HEK293 (cell line): ENCODE results near the gene RIT1.

Source experiments
- CTCF ChIA-PET: fragments of 350-600 bp; formaldehyde crosslinking; extraction: SDS; loops from one replicate; lab custom pipeline; 2021; ENCODE audit warnings: antibody characterized with exemption; lab: Yijun Ruan, JAX
- POLR2A ChIA-PET: fragments of 300-600 bp; formaldehyde crosslinking; extraction: SDS; loops from one replicate; lab custom pipeline; 2020; ENCODE audit warnings: antibody characterized with exemption, inconsistent platforms; lab: Yijun Ruan, JAX
- H3K27ac ChIP-seq: fragments of 200-500 bp; sonication (Bioruptor generic); 2 replicates; pipeline ENCODE4 v1.5.1; 2014; ENCODE audit warnings: low read depth, low read length, control low read depth, inconsistent platforms; ENCODE audit errors: extremely low read depth
- H3K36me3 ChIP-seq, 2 experiments: fragments of 200-500 bp in 1 of 2; sonication (Bioruptor generic) in 1 of 2; 1 replicate in 1 of 2; 2 replicates in 1 of 2; pipeline ENCODE4 v1.5.1; 2014 to 2017; ENCODE audit warnings: inconsistent platforms in 2 of 2, low read length in 2 of 2; ENCODE audit not compliant: control insufficient read depth in 2 of 2, insufficient read depth in 1 of 2
- H3K4me1 ChIP-seq: fragments of 200-500 bp; sonication (Bioruptor generic); 2 replicates; pipeline ENCODE4 v1.5.1; 2014; ENCODE audit warnings: mild to moderate bottlenecking, low read length, inconsistent platforms; ENCODE audit not compliant: control insufficient read depth, insufficient read depth
- H3K4me3 ChIP-seq: 2 replicates; pipeline ENCODE4 v1.5.1; 2011; ENCODE audit warnings: low read depth, mild to moderate bottlenecking, control low read depth, low read length, moderate library complexity
- H3K9me3 ChIP-seq: fragments of 200-500 bp; sonication (Bioruptor generic); 2 replicates; pipeline ENCODE4 v1.5.1; 2014; ENCODE audit warnings: low read depth, low read length, inconsistent platforms; ENCODE audit not compliant: control insufficient read depth, insufficient read depth
- BCL11A ChIP-seq: fragments of 450-650 bp; formaldehyde crosslinking; IDR thresholded peaks from 2 replicates; pipeline ENCODE4 v1.5.1; 2016; ENCODE audit warnings: low read depth, missing biosample characterization, missing genetic modification characterization
- GLIS2 ChIP-seq: fragments of 450-650 bp; formaldehyde crosslinking; IDR thresholded peaks from 2 replicates; pipeline ENCODE4 v1.5.1; 2016; ENCODE audit warnings: missing biosample characterization, missing genetic modification characterization
- REPIN1 ChIP-seq: fragments of 450-650 bp; formaldehyde crosslinking; IDR thresholded peaks from 2 replicates; pipeline ENCODE4 v1.5.1; 2017; ENCODE audit warnings: missing biosample characterization, missing genetic modification characterization, low read depth
- SETDB1 ChIP-seq: IDR thresholded peaks from one replicate; pipeline ENCODE4 v1.6.1; 2017; ENCODE audit warnings: mild to moderate bottlenecking, low read length, moderate library complexity, mixed read lengths; ENCODE audit not compliant: insufficient read length
- ZBTB1 ChIP-seq: fragments of 450-650 bp; formaldehyde crosslinking; IDR thresholded peaks from 2 replicates; pipeline ENCODE4 v1.5.1; 2016; ENCODE audit warnings: missing biosample characterization, missing genetic modification characterization
- ZNF155 ChIP-seq: fragments of 450-650 bp; formaldehyde crosslinking; IDR thresholded peaks from 2 replicates; pipeline ENCODE4 v1.5.1; 2016; ENCODE audit warnings: missing biosample characterization, missing genetic modification characterization
- ZNF2 ChIP-seq: fragments of 450-650 bp; formaldehyde crosslinking; IDR thresholded peaks from 2 replicates; pipeline ENCODE4 v1.5.1; 2016; ENCODE audit warnings: missing biosample characterization, missing genetic modification characterization
- ZNF239 ChIP-seq: fragments of 450-650 bp; formaldehyde crosslinking; IDR thresholded peaks from 2 replicates; pipeline ENCODE4 v1.5.1; 2016; ENCODE audit warnings: missing biosample characterization, missing genetic modification characterization
- ZNF248 ChIP-seq: fragments of 450-650 bp; formaldehyde crosslinking; IDR thresholded peaks from 2 replicates; pipeline ENCODE4 v1.5.1; 2017; ENCODE audit warnings: missing biosample characterization, missing genetic modification characterization
- ZNF311 ChIP-seq: fragments of 450-650 bp; formaldehyde crosslinking; IDR thresholded peaks from 2 replicates; pipeline ENCODE4 v1.5.1; 2017; ENCODE audit warnings: missing biosample characterization, missing genetic modification characterization, borderline replicate concordance
- ZNF335 ChIP-seq: fragments of 450-650 bp; formaldehyde crosslinking; conservative IDR thresholded peaks from 2 replicates; pipeline ENCODE4 v1.5.1; 2016; ENCODE audit warnings: missing biosample characterization, missing genetic modification characterization
- ZNF341 ChIP-seq: fragments of 450-650 bp; formaldehyde crosslinking; IDR thresholded peaks from 2 replicates; pipeline ENCODE4; 2016; ENCODE audit warnings: low read depth, missing biosample characterization, missing genetic modification characterization
- ZNF433 ChIP-seq: fragments of 450-650 bp; formaldehyde crosslinking; IDR thresholded peaks from 2 replicates; pipeline ENCODE4 v1.5.1; 2016; ENCODE audit warnings: missing biosample characterization, missing genetic modification characterization, low read depth
- ZNF501 ChIP-seq: fragments of 450-650 bp; formaldehyde crosslinking; IDR thresholded peaks from 2 replicates; pipeline ENCODE4 v1.5.1; 2016; ENCODE audit warnings: missing biosample characterization, missing genetic modification characterization
- ZNF560 ChIP-seq: fragments of 450-650 bp; formaldehyde crosslinking; IDR thresholded peaks from 2 replicates; pipeline ENCODE4 v1.5.1; 2017; ENCODE audit warnings: missing biosample characterization, missing genetic modification characterization, borderline replicate concordance
- ZNF837 ChIP-seq: fragments of 450-650 bp; formaldehyde crosslinking; IDR thresholded peaks from 2 replicates; pipeline ENCODE4 v1.5.1; 2016; ENCODE audit warnings: missing biosample characterization, missing genetic modification characterization
- TF ChIP-seq, protein P1 (sequence below): fragments of 450-650 bp; formaldehyde crosslinking; IDR thresholded peaks from 2 replicates; pipeline ENCODE4 v1.5.1; 2017; ENCODE audit warnings: missing biosample characterization, missing genetic modification characterization
- TF ChIP-seq, protein P2 (sequence below): fragments of 450-650 bp; formaldehyde crosslinking; IDR thresholded peaks from 2 replicates; pipeline ENCODE4 v1.5.1; 2016; ENCODE audit warnings: missing biosample characterization, missing genetic modification characterization
- TF ChIP-seq, protein P3 (sequence below): fragments of 450-650 bp; formaldehyde crosslinking; IDR thresholded peaks from 2 replicates; pipeline ENCODE4 v1.5.1; 2016; ENCODE audit warnings: missing biosample characterization, missing genetic modification characterization
- TF ChIP-seq, protein P4 (sequence below): fragments of 450-650 bp; formaldehyde crosslinking; IDR thresholded peaks from 2 replicates; pipeline ENCODE4 v1.5.1; 2016; ENCODE audit warnings: missing biosample characterization, missing genetic modification characterization, borderline replicate concordance
- TF ChIP-seq, protein P5 (sequence below): IDR thresholded peaks from 2 replicates; pipeline ENCODE4 v1.6.1; 2011; ENCODE audit warnings: mild to moderate bottlenecking, low read depth, low read length, borderline replicate concordance
- TF ChIP-seq, protein P6 (sequence below): fragments of 450-650 bp; formaldehyde crosslinking; optimal IDR thresholded peaks from 2 replicates; pipeline ENCODE3; 2016; ENCODE audit warnings: missing biosample characterization, mild to moderate bottlenecking, missing genetic modification characterization

RIT1 gene

DNA sequence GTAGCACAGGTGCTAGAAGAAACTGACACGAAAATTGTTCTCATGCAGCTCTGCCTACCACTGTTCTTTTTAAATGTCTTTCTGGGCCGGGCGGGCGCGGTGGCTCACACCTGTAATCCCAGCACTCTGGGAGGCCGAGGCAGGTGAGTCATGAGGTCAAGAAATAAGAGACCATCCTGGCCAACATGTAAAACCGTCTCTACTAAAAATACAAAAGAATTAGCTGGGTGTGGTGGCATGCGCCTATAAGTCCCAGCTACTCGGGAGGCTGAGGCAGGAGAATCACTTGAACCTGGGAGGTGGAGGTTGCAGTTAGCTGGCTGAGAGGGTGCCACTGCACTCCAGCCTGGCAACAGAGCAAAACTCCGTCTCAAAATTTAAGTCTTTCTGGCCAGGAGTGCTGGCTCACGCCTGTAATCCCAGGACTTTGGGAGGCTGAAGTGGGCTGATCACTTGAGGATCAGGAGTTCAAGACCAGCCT, 947 bp upstream of the RIT1 start:
- POLR2A ChIA-PET: no interaction called here
- TF ChIP-seq, protein P1, sequence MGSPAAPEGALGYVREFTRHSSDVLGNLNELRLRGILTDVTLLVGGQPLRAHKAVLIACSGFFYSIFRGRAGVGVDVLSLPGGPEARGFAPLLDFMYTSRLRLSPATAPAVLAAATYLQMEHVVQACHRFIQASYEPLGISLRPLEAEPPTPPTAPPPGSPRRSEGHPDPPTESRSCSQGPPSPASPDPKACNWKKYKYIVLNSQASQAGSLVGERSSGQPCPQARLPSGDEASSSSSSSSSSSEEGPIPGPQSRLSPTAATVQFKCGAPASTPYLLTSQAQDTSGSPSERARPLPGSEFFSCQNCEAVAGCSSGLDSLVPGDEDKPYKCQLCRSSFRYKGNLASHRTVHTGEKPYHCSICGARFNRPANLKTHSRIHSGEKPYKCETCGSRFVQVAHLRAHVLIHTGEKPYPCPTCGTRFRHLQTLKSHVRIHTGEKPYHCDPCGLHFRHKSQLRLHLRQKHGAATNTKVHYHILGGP (tag by site-specific recombination): no peak
- TF ChIP-seq ZNF341 (tag by site-specific recombination) (no peak), ZNF560 (tag by site-specific recombination) (no peak), GLIS2 (tag by site-specific recombination) (no peak), ZNF155 (no peak), ZNF335 (peak; percentile 14; the same call in 1 of the 2 replicates), ZNF501 (no peak), ZNF239 (tag by site-specific recombination) (no peak), SETDB1 (no peak), ZBTB1 (tag by site-specific recombination) (no peak), ZNF2 (tag by site-specific recombination) (0 out of 2 replicates have a peak, but pooled peaks have one; percentile 6), ZNF248 (tag by site-specific recombination) (no peak), ZNF433 (no peak), ZNF311 (no peak), REPIN1 (no peak), BCL11A (tag by site-specific recombination) (no peak), ZNF837 (no peak)
- TF ChIP-seq, protein P2, sequence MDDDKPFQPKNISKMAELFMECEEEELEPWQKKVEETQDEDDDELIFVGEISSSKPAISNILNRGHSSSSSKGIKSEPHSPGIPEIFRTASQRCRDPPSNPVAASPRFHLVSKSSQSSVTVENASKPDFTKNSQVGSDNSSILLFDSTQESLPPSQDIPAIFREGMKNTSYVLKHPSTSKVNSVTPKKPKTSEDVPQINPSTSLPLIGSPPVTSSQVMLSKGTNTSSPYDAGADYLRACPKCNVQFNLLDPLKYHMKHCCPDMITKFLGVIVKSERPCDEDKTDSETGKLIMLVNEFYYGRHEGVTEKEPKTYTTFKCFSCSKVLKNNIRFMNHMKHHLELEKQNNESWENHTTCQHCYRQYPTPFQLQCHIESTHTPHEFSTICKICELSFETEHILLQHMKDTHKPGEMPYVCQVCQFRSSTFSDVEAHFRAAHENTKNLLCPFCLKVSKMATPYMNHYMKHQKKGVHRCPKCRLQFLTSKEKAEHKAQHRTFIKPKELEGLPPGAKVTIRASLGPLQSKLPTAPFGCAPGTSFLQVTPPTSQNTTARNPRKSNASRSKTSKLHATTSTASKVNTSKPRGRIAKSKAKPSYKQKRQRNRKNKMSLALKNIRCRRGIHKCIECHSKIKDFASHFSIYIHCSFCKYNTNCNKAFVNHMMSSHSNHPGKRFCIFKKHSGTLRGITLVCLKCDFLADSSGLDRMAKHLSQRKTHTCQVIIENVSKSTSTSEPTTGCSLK (tag by site-specific recombination): no peak
- TF ChIP-seq, protein P3, sequence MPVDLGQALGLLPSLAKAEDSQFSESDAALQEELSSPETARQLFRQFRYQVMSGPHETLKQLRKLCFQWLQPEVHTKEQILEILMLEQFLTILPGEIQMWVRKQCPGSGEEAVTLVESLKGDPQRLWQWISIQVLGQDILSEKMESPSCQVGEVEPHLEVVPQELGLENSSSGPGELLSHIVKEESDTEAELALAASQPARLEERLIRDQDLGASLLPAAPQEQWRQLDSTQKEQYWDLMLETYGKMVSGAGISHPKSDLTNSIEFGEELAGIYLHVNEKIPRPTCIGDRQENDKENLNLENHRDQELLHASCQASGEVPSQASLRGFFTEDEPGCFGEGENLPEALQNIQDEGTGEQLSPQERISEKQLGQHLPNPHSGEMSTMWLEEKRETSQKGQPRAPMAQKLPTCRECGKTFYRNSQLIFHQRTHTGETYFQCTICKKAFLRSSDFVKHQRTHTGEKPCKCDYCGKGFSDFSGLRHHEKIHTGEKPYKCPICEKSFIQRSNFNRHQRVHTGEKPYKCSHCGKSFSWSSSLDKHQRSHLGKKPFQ: no peak
- TF ChIP-seq, protein P4, sequence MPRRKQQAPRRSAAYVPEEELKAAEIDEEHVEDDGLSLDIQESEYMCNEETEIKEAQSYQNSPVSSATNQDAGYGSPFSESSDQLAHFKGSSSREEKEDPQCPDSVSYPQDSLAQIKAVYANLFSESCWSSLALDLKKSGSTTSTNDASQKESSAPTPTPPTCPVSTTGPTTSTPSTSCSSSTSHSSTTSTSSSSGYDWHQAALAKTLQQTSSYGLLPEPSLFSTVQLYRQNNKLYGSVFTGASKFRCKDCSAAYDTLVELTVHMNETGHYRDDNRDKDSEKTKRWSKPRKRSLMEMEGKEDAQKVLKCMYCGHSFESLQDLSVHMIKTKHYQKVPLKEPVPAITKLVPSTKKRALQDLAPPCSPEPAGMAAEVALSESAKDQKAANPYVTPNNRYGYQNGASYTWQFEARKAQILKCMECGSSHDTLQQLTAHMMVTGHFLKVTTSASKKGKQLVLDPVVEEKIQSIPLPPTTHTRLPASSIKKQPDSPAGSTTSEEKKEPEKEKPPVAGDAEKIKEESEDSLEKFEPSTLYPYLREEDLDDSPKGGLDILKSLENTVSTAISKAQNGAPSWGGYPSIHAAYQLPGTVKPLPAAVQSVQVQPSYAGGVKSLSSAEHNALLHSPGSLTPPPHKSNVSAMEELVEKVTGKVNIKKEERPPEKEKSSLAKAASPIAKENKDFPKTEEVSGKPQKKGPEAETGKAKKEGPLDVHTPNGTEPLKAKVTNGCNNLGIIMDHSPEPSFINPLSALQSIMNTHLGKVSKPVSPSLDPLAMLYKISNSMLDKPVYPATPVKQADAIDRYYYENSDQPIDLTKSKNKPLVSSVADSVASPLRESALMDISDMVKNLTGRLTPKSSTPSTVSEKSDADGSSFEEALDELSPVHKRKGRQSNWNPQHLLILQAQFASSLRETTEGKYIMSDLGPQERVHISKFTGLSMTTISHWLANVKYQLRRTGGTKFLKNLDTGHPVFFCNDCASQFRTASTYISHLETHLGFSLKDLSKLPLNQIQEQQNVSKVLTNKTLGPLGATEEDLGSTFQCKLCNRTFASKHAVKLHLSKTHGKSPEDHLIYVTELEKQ (tag by site-specific recombination): no peak
- TF ChIP-seq, protein P5, sequence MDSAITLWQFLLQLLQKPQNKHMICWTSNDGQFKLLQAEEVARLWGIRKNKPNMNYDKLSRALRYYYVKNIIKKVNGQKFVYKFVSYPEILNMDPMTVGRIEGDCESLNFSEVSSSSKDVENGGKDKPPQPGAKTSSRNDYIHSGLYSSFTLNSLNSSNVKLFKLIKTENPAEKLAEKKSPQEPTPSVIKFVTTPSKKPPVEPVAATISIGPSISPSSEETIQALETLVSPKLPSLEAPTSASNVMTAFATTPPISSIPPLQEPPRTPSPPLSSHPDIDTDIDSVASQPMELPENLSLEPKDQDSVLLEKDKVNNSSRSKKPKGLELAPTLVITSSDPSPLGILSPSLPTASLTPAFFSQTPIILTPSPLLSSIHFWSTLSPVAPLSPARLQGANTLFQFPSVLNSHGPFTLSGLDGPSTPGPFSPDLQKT: no peak
- TF ChIP-seq, protein P6, sequence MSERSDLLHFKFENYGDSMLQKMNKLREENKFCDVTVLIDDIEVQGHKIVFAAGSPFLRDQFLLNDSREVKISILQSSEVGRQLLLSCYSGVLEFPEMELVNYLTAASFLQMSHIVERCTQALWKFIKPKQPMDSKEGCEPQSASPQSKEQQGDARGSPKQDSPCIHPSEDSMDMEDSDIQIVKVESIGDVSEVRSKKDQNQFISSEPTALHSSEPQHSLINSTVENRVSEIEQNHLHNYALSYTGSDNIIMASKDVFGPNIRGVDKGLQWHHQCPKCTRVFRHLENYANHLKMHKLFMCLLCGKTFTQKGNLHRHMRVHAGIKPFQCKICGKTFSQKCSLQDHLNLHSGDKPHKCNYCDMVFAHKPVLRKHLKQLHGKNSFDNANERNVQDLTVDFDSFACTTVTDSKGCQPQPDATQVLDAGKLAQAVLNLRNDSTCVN: no peak

More for the DNA sequence above, 947 bp upstream of the RIT1 start:
- CTCF ChIA-PET: interaction anchor here (0.9 to 1.1 kb wide), 2 partner anchors 21 to 219 kb away, joined by 3 read pairs; no protein-coding TSS in a partner anchor
- Histone ChIP-seq H3K27ac (peak overlapping the region; percentile 42), H3K4me1 (no peaks in the 10 kb centered on the region), H3K4me3 (no peak overlapping the region), H3K9me3 (no peaks in the 10 kb centered on the region), H3K36me3 (peaks cover 72 to 84% of the 10 kb centered on the region in 2 experiments)
